T-helper 1 cell (primary cell): Measurements from ENCODE around the gene FAM50B.
A peak's percentile ranks its signal among the peaks of the same experiment; 100 is the strongest.

ENCODE experiments used
- DNase-seq, 5 donors: peaks; one replicate each; pipeline ENCODE4 v3.0.0-alpha.2; 2012 to 2020
- total RNA-seq, 4 donors: gene quantifications; one replicate each; lab custom pipeline; 2026; lab: John Stamatoyannopoulos, UW

FAM50B gene, protein sequence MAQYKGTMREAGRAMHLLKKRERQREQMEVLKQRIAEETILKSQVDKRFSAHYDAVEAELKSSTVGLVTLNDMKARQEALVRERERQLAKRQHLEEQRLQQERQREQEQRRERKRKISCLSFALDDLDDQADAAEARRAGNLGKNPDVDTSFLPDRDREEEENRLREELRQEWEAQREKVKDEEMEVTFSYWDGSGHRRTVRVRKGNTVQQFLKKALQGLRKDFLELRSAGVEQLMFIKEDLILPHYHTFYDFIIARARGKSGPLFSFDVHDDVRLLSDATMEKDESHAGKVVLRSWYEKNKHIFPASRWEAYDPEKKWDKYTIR
- 0.83 to 5.8 (median 2.2) reads per million in 4 donors for total RNA-seq

DNA sequence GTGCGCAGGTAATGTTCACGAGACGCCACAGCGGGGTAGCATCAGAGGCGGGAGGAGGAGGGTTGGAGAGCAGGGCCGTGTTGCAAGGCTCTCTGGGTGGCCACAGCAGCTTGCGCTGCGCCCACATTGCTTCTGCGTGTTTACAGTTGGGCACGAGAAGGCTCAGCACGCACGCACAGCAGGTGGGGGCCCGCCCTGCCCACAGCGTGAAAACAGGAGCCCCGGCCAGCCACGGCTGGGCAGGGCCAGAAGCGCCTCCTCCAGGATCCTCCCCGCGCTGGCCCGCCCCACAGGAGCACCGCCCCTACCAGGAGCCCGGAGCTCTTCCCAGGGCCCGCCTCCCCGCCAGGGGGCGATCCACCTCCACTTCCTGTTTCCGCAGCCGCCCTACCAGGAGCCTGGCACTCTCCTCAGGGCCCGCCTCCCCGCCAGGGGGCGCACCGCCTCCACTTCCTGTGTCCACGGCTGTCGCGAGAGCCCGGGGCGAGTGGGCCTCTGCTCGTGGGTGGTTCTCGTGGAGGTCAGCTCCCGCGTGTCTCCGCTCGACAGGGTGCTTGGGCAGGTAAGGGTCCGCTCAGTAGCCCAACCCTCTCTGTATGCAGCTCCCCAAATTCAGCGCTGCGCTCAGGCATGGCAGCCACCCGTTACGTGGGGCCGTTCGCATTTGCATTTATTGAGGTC, at the start of gene FAM50B:
Gene FAM50B (plus strand): TSS at position 449 of the 681 bp plus-strand sequence. CDS start 439 bp downstream, outside the sequence.
- DNase-seq, result peak; percentile 82 to 91 (median 87)

DNA sequence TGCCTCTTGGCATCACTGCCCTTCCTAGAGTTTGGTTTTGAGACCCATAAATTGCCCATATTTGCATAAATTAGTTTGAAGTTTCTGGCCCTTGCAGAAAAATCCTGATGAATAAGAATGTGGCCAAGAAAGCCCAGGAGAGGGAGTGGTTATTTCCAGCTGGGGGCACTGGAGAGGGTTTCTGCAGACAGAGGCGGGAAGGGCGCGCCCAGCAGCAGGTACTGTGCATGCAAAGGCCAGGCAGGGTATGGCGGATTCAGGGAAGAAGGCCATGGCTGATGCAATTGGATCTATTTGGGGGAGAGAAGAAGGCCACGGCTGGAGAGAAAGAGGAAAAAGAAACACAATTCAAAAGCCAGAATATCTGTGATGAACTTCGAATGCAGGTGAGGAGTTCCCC, 49.5 kb upstream of the FAM50B start:
- no peak for DNase-seq

DNA sequence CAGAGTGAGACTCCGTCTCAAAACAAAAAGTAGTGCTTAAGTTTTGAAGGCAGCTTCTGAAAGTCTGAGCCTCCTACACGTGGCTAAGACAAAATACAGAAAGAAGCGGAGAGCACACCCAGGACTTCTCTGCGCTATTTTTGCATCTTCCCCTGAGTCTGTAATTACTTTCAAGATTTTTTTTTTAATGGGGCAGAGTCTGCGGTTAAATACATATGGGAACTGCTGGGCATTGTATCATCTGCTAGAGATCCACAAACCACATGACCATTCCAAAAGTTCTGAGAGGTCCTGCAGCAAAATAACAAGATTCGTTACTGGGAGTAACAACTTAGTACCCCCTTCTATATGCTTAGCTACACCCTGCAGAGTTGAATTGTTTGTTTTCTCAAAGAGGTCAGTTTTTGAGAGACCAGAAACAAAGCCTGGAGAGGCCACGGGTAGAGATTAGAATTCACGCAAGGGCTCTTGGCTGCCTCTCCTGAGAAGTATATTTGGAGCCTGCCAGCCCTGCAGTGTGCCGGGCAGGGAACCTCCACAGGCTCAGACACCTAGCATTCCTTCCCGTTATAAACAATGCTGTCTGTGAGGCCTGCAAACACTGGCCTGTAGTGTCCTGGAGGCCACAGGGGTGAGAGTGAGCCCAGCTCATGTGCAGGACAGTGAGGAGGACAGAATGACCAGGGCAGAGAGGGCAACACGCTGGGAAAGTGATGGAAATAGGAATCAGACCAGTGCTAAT, 48.2 kb upstream of the FAM50B start:
- DNase-seq, result no peak

DNA sequence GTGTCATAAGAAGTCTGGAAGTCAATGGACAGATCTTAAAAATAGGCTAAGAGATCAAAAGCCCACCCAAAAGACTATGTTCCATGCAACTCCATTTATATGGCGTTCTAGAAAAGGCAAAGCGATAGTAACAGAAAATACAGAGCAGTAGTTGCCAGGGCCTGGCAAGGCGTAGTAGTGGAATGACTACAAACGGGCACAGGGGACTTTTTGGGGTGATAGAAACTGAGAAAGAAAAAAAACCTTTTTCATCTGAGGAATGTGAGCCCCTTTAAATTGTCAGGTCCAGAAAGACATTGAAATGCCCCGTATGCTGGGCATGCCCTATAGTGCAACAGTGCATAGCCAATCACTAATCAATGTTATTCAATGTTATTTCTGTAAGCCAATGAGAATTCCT, 47.2 kb upstream of the FAM50B start:
- DNase-seq, result peak in 1 of 5 donors; percentile 37

DNA sequence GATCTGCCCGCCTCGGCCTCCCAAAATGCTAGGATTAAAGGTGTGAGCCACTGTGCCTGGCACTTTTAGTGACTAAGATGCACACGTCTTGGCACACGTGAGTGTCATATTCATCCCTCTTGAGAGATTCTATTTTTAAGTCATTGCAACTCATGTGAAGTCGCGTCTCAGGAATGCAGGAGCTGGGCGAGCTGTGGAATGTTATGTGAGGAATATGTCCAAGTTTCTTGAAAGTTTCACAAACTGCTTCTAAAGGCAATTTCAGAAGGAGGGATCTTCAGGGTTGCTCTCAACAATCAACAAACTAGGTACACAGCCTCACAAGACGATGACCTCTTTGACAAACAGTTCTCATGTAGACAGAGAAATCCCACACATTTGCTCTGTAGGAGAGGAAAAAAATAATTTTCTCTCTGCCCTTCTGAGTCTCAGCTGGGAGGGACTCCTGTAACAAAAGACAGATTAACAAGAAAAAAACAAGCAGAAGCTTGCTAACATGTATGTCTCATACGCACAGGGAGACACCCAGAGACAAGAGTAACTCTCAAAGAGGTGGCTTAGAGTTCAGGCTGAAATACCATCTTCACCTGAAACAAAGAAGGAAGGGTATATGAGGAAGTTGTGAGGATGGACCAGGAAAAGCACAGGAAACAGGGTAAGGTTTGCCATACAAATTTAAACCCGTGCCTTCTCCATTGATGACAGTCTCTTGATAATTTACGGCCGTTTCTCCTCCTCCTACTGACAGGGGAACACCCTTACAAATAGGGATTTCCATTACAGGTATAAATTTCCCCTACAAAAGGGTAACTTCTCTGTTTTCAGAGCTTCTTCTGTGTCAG, 45.3 kb upstream of the FAM50B start:
- no peak for DNase-seq

DNA sequence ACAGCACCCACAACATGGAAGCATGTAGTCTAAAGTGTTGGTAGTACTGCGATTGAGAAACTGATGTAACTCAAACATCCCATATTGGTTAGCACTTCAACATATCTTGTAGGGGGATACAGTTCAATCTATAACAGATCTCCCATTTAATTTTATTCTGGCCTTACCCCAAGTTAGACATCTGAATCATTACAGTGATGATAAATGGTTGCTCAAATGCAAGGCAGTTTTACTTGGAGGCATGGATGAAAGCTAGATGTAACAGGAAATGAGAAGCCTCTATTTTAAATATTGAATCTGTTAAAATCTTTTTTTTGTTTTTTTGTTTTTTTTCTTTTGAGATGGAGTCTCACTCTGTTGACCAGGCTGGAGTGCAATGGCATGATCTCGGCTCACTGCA, 44.2 kb upstream of the FAM50B start:
- DNase-seq, result no peak

DNA sequence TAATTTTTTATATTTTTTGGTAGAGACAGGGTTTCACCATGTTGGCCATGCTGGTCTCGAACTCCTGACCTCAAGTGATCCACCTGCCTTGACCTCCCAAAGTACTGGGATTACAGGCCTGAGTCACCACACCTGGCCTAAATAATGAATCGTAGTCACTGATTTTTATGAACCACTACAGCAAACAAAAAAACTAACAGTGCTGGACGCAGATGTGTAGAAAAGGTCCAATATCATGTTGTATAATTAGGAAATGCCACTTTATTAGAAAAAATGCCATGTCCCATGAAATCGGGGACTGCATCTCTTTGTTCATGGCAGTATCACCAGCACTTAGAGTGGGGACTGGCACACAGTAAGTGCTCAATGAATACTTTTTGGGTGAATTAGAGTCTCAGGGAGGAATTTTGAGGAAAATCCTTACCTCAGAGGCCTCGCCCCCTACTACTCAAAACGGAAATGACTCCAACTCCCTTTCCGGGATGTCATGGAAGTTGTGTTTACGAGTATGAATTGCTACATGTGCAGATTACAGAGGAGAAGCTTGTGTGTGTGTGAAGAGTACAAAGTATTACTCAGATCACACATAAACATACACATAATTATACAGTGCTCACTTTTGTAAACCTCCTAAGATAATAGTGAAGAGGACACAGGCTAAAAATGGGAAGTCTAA, 43.6 kb upstream of the FAM50B start:
- no peak for DNase-seq

DNA sequence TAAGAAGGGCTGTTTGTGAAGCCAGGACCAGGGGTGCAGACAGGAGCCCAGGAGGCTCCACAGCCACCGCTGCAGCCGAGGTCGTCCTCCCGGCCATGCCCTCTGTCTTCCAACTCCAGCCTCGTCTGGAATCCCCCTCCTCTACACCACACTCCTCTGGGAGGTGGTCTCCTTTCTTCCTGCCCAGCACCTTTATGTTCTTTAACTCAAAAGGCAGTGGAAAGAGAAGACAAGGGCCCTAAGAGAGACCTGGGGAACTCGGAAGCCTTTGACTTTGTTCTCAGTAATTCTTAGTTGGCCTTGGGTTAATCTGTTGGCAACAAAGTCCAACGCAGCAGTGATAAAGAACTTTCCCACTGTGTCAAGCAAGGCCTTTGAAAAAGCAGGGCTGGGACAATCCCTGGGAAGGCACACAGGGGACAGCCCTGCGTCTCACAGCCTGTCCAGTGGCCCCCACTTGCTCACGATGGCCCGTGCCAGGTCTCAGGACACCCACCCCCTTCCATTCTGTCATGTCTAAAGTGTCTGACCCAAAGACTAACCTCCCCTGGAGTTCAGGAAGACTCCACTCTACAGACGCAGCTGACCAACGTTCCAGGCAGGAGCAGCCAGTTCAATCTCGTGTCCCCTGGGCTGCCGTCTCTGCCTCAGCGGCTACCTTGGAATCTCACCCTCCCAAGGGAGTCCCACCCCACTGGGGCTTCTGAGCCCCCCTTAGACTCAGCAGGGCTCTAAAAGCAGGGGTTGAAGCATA, 42.8 kb upstream of the FAM50B start:
- no peak for DNase-seq

DNA sequence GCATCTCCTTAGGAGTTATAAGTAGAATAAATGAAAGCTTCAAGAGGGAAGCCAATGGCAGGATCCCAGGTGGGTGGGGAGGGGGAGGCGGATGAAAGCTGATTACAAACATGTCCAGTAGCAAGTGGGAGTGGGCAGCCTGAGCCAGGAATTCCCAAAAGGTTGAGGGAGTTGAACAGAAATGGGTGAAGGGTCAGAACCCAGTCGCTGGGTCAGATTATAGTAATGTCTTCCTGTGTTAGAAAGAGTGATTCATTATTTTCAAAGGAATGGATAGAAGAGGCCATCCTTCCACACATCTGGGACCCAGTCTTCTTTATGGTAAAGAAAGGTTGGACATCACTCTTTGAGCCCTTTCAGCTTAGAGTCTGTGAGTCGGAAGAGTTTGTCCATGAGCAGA, 41.0 kb upstream of the FAM50B start:
- no peak for DNase-seq

DNA sequence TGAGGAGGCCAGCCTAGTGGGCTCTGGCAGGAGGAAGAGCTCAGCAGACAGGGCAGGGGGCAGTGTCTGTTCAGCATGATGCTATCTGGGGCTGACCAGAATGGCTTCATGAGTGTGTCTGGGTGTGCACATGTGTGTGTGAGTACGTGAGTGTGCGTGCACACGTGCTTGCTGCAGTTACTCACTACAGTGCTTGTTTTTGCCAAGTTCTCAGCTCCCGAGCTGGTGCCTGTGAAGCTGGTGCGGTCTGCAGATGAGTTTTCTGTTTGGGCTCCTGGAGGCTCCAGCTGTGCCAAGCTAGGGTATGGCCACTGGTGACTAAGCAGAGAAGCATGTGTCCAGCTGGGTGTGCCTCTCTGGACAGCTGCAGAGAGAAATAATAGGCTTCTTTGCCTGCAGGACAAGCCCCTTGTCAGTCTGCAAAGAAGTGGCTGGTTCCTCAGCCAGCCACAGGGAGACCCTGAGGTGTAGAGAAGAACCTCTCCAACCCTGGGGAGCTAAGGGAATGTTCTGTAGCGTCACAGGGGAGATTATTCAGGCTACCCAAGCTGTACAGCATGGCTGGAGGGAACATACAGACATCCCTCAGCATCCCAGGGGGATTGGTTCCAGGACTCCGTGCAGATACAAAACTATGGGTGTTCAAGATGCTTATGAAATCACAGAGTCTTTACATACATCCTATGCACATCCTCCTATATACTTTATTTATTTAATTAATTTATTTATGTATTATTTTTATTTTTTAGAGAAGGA, 40.2 kb upstream of the FAM50B start:
- no peak for DNase-seq

DNA sequence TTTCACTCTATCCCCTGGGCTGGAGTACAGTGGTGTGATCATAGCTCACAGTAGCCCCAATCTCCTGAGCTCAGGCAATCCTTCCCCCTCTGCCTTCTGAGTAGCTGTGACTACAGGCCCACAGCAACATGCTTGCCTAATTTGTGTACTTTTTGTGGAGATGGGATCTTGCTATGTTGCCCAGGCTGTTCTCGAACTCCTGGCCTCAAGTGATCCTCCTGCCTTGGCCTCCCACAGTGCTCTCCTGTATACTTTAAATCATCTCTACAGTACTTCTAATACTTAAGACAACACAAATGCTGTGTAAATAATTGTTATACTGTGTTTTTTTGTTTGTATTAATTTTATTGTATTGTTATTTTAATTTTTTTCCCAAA, 39.7 kb upstream of the FAM50B start:
- DNase-seq, result no peak

DNA sequence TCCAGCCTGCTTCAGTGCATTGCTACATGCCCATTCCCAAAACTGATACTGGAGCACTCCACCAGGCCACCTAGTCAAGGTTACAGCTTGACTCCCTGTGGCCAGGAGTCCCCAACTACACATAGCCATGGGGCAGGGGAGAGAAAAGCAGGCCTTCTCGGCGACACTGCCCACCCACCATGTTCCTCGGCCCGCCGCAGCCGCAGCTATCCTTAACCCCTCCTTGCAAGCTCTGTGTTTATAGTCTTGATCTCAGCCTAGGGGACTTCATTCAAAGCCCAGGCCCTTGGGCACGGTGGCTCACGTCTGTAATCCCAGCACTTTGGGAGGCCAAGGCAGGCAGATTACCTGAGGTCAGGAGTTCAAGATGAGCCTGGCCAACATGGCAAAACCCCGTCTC, 39.2 kb upstream of the FAM50B start:
- DNase-seq, result no peak

DNA sequence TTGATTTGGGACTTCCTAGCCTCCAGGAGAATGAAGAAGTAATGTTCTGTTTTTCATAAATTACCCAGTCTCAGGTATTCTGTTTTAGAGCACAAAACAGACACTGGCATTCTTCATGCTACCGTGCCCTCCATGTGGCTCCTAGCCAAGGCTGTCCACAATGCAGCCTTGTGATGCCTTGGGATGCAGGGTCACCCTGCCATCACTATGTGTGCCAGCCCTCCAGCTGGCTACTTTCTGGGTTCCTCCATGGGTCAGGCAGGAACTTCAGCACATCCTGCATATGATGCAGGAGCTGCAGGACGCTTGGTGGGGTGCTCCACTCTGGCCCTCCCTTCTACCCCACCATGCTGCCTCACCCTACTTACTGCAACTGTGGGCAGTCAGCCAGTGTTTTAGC, 38.0 kb upstream of the FAM50B start:
- no peak for DNase-seq

DNA sequence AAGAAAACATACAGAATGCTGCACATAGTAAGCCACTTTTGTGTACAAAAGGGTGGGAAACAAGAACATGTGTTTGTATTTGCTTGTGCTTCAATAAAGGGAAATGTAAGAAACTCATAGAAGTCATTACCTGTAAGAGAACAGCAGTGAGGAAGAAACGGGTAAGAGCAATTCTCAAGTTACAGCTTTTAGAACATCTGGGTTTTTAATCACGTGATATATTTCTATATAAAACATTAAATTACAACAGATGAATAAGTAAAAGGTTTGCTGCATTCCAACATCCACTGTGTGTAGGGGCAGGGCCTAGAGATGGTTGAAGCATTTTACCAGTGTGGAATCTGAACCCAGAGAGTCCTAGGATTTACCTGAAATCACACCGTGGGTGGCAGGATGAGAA, 36.6 kb upstream of the FAM50B start:
- no peak for DNase-seq

DNA sequence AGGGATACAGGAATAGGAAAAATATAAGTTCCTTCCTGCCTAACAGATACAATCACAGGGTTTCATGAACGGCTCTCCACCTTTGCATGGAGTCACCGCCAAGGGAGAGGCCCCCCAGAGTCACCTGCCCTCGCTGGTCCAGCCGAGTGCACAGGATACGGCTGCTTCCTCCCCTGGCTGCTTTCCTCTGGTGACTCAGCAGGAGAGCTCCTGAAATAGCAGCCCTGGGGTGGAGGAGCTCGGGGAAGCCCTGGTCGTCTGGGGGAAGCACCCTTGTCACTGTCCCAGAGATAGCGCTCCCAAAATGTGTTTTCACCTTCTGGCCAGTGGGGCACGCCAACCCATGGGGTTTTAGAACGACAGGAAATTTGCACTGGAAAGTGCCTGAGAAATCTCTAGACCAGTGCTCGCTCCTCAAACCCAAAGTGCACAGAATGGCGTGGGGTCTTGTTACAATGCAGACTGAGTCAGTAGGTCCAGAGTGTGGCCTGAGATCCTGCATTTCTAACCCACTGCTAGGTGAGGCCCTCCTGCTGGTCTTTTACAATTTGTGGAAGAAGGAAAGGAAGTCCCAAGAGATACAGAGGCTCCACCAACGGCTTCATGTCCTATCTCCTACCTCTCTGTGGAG, 35.9 kb upstream of the FAM50B start:
- no peak for DNase-seq

DNA sequence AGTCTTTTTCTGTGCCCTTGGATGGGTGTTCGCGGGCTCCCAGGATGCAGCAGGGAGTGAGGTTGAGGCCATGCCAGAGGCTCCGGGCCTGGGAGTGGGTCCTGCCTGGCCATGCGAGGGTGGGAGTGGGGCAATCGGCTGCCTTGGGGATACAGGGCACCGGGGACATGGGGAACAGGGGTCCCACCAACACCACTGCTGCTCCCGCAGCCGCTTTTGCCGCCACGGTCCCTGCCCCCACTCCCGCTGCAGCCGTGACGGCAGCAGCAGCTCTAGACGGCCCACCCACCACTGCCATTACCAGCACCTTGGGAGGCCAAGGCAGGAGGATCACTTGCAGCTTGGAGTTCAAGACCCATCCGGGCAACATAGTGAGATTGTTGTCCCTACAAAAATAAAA, 35.3 kb upstream of the FAM50B start:
- DNase-seq, result no peak

DNA sequence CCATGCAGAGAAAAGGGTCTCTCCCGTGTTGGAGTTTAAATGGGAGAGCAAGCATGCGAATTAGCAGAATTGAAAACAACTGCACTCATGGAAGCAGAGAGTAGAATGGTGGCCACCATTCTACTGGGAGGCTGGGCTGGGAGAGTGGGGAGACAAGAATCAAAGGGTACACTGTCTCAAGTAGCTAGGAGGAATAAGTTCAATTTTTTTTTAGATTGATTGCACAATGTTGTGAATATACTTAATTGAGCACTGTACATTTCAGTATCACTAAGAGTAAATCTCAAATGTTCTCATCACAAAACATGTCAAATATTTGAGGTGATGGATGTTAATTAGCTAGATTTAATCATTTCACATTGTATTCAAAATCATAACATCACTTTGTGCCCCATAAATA, 34.6 kb upstream of the FAM50B start:
- no peak for DNase-seq

DNA sequence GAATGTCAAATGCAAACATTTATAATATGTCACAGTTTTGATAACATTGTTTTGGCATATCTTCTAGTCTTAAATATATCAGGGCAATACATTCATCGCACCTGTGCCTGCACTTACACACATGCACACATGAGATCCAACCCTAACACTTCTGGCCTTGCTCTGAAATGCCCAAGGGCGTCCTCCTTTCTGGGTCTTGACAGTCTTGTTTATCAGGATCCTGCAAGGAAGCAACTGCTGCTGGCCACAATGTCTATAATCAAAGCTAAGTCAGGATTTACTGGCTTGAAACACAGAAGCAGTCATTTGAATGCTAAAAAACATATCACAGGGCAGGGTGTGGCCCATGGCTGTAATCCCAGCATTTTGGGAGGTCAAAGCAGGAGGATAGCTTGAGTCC, 32.9 kb upstream of the FAM50B start:
- DNase-seq, result no peak

DNA sequence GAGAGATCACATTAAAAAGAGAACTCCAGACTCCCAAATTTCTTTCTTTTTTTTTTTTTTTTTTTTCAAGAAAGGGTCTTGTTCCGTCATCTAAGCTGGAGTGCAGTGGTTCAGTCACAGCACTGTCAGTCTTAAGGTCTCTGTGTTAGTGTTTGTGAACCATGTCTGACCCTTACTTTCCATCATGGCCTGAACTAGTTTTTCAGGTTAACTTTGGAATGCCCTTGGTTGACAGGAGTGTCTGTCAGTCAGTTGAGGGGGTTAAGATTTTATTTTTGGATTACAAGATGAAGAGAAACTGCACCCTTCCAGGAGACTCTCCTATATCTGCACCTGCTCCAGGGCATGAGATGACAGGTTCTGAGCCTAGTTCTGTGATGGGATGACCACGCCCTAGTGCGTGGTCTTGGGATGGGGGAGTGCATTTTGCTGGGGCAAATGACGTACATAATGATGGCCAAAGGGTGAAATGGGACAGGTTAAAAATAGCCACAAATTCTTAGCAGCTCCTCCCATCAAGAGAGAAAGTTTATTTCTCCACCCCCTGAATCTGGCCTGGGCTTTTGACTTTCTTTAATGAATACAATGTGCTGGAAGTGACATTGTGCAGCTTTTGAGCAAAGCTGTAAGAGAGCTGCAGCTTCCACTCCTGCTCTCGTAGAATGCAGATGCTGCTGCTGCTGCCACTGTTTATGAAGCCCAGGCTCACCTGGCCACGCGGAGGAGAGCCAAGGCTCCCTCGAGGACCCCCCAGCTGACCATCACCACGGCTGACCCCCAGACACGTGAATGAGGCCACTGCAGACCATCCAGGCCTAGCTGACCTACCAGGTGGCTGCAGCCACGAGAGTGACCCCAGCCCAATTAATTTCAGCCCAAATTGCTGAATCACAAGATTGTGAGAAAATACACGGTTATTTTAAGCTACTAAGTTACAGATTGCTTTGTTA, 29.7 kb upstream of the FAM50B start:
- DNase-seq, result no peak
